Measurements from ENCODE around the gene SKP1. TPM values are rescaled to one million over a fixed set of nuclear protein-coding genes. Genes with fewer than 3 reads are reported as not detected.

SKP1 gene
- total and polyA plus RNA-seq, 10 of the 15 experiments (the other 5 are each of a cell fraction or from before 2014, with no cell fraction given) = 100 to 1,686 (median 519) TPM

DNA sequence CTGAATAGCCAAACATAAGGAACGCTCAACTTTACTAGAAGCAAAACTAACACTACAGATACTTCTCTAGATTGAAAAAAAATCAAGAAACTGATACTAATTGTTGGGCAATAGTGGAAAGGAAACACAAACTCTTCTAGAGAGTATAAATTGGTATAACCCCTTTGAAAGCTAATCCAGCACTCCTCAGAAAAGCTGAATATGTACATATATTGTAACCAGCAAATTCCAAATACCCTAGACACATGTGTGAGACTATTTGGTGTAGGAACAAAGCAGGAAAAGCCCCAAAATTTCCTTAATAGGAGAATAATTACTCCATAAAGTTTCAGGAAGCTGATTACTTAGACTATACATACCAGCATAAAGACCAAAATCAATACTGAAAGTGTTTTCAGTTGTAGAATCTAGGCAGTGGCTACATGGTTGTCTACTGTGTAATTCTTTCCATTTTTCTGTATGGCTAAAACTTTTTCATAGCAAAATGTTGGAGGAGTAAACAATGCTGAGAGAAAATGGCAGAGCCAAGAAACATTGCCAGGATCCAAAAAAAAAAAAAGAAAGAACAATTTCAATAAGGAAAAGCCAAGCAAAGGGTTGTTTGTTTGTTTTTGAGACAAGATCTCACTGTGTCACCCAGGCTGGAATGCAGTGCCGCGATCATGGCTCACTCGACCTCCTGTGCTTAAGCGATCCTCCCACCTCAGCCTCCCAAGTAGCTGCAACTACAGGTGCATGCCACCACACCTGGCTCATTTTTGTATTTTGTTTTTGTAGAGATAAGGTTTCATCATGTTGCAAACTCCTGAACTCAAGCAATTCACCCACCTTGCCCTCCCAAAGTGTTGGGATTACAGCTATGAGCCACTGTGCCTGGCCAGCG, 15.0 kb downstream of the SKP1 start:
- TSS peak; percentile 1 for BruUV-seq (replicated peaks)
- no peaks in the 10 kb centered on the region for H3K27me3 ChIP-seq (replicated peaks in 1 of 2; ENCODE audit: control insufficient read depth in 2 of 2, insufficient read depth in 2 of 2, low read length in 1 of 2)
- peaks cover 9 to 37% of the 10 kb centered on the region in 2 experiments for H3K36me3 ChIP-seq (ENCODE audit: control insufficient read depth in 2 of 2, insufficient read depth in 2 of 2, low read length in 1 of 2)
- peaks cover 4% of the 10 kb centered on the region; the same call in 2 of the 3 replicates for H3K9me3 ChIP-seq (replicated peaks; ENCODE audit: control insufficient read depth, insufficient read depth, low read length)
- in situ Hi-C loops (cut with MboI) (no loop called here), intact Hi-C loops (cut with micrococcal nuclease; ENCODE audit: unreplicated experiment) (no loop called here)
- no peak overlapping the region for H3K9ac ChIP-seq (ENCODE audit: control insufficient read depth, insufficient read depth, low read length)
- whole genome bisulfite sequencing (ENCODE audit: insufficient coverage, insufficient replicate concordance, low lambda C conversion rate, missing lambda C conversion rate) = 100% methylated on average over 6 of the region's 6 CpGs
- H2AFZ ChIP-seq (ENCODE audit: control insufficient read depth, low read depth, low read length) = no peak overlapping the region
- no peaks in the 10 kb centered on the region for H4K20me1 ChIP-seq (ENCODE audit: control insufficient read depth, insufficient read depth)
- no peak overlapping the region for H3K27ac ChIP-seq (ENCODE audit: control insufficient read depth, insufficient read depth)
- H3K4me3 ChIP-seq = no peak overlapping the region
- H3K79me2 ChIP-seq (ENCODE audit: control insufficient read depth, insufficient read depth, low read length) = peaks cover 2% of the 10 kb centered on the region
- 0 out of 3 replicates have a peak, but pooled peaks have one; percentile 35 for ATAC-seq
- CTCF ChIA-PET = interaction anchor here (0.7 to 2.2 kb wide), 8 partner anchors 10 to 135 kb away, joined by 3 to 12 read pairs (median 3); no protein-coding TSS in a partner anchor
- POLR2A ChIA-PET = interaction anchor here (0.7 to 1.0 kb wide), 2 partner anchors 10 to 23 kb away, joined by 3 to 4 read pairs; no protein-coding TSS in a partner anchor
- DNase-seq (ENCODE audit: low read depth, low spot score) = no peak
- no peak overlapping the region for H3K4me2 ChIP-seq (ENCODE audit: control insufficient read depth, insufficient read depth)
- no peaks in the 10 kb centered on the region for H3K4me1 ChIP-seq (ENCODE audit: control insufficient read depth, insufficient read depth, low read length)
- TF ChIP-seq TCF3 (IDR thresholded peaks at IDR 0.05; ENCODE audit: borderline replicate concordance, insufficient read depth, low read depth, low read length) (no peak), TAF1 (IDR thresholded peaks at IDR 0.05; ENCODE audit: borderline replicate concordance, low read depth, low read length) (no peak), ZNF384 (IDR thresholded peaks at IDR 0.05; ENCODE audit: borderline replicate concordance, low read depth, low read length) (no peak), MTA3 (IDR thresholded peaks at IDR 0.05; ENCODE audit: borderline replicate concordance, low read length) (no peak), USF2 (IDR thresholded peaks at IDR 0.05; ENCODE audit: borderline replicate concordance, low read depth, low read length) (no peak), CHD1 (IDR thresholded peaks at IDR 0.05; ENCODE audit: low read depth, low read length) (no peak), BACH1 (IDR thresholded peaks at IDR 0.05; ENCODE audit: borderline replicate concordance) (no peak), MYC (IDR thresholded peaks at IDR 0.05; ENCODE audit: insufficient read depth, insufficient read length, insufficient replicate concordance, low read length, severe bottlenecking) (no peak), ZNF24 (IDR thresholded peaks at IDR 0.05) (no peak), IKZF2 (IDR thresholded peaks at IDR 0.05) (no peak), PAX8 (IDR thresholded peaks at IDR 0.05) (no peak), HDGF (IDR thresholded peaks at IDR 0.05) (no peak), EZH2 (IDR thresholded peaks at IDR 0.05; ENCODE audit: borderline replicate concordance, control insufficient read depth, low read depth, low read length) (no peak), SMC3 (IDR thresholded peaks at IDR 0.05; ENCODE audit: borderline replicate concordance, low read length) (no peak)
- SMC1A ChIA-PET (ENCODE audit: uncharacterized antibody, unreplicated experiment) = interaction anchor here (0.6 to 2.5 kb wide), 9 partner anchors 8 to 233 kb away, joined by 3 to 8 read pairs (median 4); no protein-coding TSS in a partner anchor
- no peak for FAIRE-seq
- RAD21 ChIA-PET (ENCODE audit: unreplicated experiment) = interaction anchor here (0.7 to 0.8 kb wide), 2 partner anchors 16 to 163 kb away, joined by 3 read pairs; no protein-coding TSS in a partner anchor

Measured in GM12878 (cell line).